Common myeloid progenitor, CD34-positive (primary cell): Measurements from ENCODE around the gene GPAM.

Experiments
- CTCF ChIA-PET: fragments of 350-600 bp; sonication (Branson Sonifier 250); formaldehyde crosslinking; loops from one replicate; lab custom pipeline; 2021; ENCODE audit warnings: antibody characterized with exemption; lab: Charles Lee
- POLR2A ChIA-PET: fragments of 350-600 bp; sonication (Branson Sonifier 250); formaldehyde crosslinking; loops from one replicate; lab custom pipeline; 2021; ENCODE audit warnings: antibody characterized with exemption; lab: Charles Lee
- DNase-seq, 3 donors: peaks; one replicate each; pipeline versions ENCODE4 v3.0.0 to v3.0.0-alpha.2; 2013
- H3K27ac ChIP-seq, 2 experiments: 1 replicate in 1 of 2; 2 replicates in 1 of 2; pipeline ENCODE4 v1.7.0; 2013; ENCODE audit warnings: inconsistent platforms in 2 of 2, low read length in 2 of 2, mild to moderate bottlenecking in 2 of 2, low read depth in 1 of 2, moderate library complexity in 1 of 2; ENCODE audit not compliant: severe bottlenecking in 2 of 2, insufficient read depth in 1 of 2, poor library complexity in 1 of 2
- H3K27me3 ChIP-seq, 5 experiments: replicated peaks in 2 of 5; 1 replicate in 3 of 5; 2 replicates in 2 of 5; pipeline versions ENCODE4 v1.6.1 to v1.7.0; 2013; ENCODE audit warnings: low read length in 4 of 5, mild to moderate bottlenecking in 2 of 5, moderate library complexity in 2 of 5, inconsistent platforms in 1 of 5; ENCODE audit not compliant: insufficient read depth in 5 of 5, control insufficient read depth in 4 of 5
- H3K36me3 ChIP-seq, 4 experiments: 1 replicate in 2 of 4; 2 replicates in 2 of 4; pipeline versions ENCODE4 v1.6.1 to v1.7.0; 2013; ENCODE audit warnings: low read length in 3 of 4, control low read depth in 1 of 4, mild to moderate bottlenecking in 1 of 4; ENCODE audit not compliant: control insufficient read depth in 4 of 4, insufficient read depth in 4 of 4
- H3K4me1 ChIP-seq, 4 experiments: 1 replicate in 3 of 4; 2 replicates in 1 of 4; pipeline versions ENCODE4 v1.6.1 to v1.7.1; 2013; ENCODE audit warnings: low read length in 3 of 4, mild to moderate bottlenecking in 3 of 4, control low read depth in 1 of 4, inconsistent platforms in 1 of 4, moderate library complexity in 1 of 4; ENCODE audit not compliant: control insufficient read depth in 4 of 4, insufficient read depth in 4 of 4; ENCODE audit errors: control extremely low read depth in 1 of 4
- H3K4me3 ChIP-seq, 7 experiments: 1 replicate in 4 of 7; 2 replicates in 3 of 7; pipeline versions ENCODE4 v1.5.1 to v1.7.0; 2013; ENCODE audit warnings: mild to moderate bottlenecking in 7 of 7, low read length in 6 of 7, moderate library complexity in 6 of 7, inconsistent platforms in 2 of 7, low read depth in 2 of 7, control low read depth in 1 of 7; ENCODE audit not compliant: insufficient read depth in 4 of 7, control insufficient read depth in 1 of 7; ENCODE audit errors: extremely low read depth in 1 of 7
- H3K9me3 ChIP-seq, 5 experiments: 1 replicate in 4 of 5; 2 replicates in 1 of 5; pipeline versions ENCODE4 v1.6.1 to v1.7.1; 2013; ENCODE audit warnings: low read length in 4 of 5, mild to moderate bottlenecking in 2 of 5, inconsistent platforms in 1 of 5, low read depth in 1 of 5, moderate library complexity in 1 of 5; ENCODE audit not compliant: control insufficient read depth in 4 of 5, insufficient read depth in 2 of 5; ENCODE audit errors: control extremely low read depth in 1 of 5
- WGBS: methylation state at CpG from one replicate; pipeline ENCODE4 v1.1.5; 2013; ENCODE audit not compliant: insufficient coverage; 5-methylcytosine and 5-hydroxymethylcytosine counted together

Gene GPAM

DNA sequence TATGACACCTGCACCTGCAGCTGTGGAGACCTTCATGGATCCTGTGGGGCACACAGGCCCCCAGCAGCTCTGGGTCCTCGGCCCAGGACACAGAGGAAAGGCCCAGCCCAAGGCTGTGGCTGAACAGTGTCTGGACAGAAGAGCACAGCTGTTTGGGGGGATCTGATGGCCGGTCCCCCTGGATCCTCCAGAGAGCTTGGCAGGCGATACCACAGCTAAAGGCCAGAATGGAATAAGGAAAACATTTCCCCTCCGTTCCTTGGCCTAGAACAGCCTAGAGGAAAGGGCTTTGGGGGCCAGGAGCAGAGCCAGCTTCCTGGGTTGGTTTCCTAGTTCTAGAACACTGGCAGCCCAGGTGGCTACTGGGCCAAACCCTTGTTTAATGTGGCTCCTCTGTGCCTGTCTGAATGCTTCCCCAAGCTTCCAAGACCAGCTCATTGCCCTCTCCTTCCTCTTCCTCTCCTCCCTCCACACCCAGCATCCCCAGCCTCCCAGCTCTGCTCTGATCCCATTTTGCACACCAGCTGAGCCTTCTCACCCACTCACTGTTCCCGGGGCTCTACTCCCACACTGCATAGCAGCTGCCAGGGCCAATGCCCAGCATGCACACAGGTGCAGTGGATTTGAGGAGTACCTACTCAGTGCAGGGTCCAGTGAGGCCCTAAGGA, 46.9 kb downstream of the GPAM start:
- WGBS = 98% methylated on average over 5 of the region's 5 CpGs
- peaks cover 0 to 4% (median 0%) of the 10 kb centered on the region in 5 experiments for H3K27me3 ChIP-seq
- no peak overlapping the region for H3K27ac ChIP-seq
- ChIA-PET POLR2A (no interaction called here), CTCF (interaction anchor here (0.8 to 6.9 kb wide), 24 partner anchors 8 to 334 kb away, joined by 3 to 76 read pairs (median 4); partner anchors contain the start of gene GPAM)
- H3K9me3 ChIP-seq = no peaks in the 10 kb centered on the region
- no peaks in the 10 kb centered on the region for H3K4me1 ChIP-seq
- H3K4me3 ChIP-seq = no peak overlapping the region
- no peak for DNase-seq
- H3K36me3 ChIP-seq = no peaks in the 10 kb centered on the region

DNA sequence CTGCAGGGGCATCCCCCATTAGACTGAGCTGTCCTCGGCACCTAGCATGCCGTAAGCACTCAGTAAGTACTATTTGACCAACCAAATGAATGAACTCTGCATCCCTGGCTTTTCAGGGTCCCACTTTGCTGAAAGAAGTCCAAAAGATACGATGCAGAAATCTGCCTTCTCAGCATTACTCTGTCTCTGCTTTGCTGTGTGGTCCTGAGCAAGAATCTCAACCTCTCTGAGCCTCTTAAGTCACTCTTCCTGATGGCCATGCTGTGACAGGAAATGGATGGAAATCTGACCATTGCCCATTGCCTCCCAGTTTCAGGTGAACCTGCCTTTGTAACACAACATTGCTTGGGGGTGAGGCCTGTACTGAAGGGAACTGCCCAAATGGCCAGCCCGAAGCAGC, 48.0 kb downstream of the GPAM start:
- Histone ChIP-seq H3K27me3 (peaks cover 0 to 4% (median 0%) of the 10 kb centered on the region in 5 experiments), H3K9me3 (no peaks in the 10 kb centered on the region), H3K4me3 (no peak overlapping the region), H3K36me3 (no peaks in the 10 kb centered on the region), H3K4me1 (no peaks in the 10 kb centered on the region), H3K27ac (no peak overlapping the region)
- POLR2A ChIA-PET = no interaction called here
- no peak for DNase-seq
- WGBS = 89% methylated on average over 4 of the region's 4 CpGs
- CTCF ChIA-PET = interaction anchor here (0.6 to 6.9 kb wide), 6 partner anchors 9 to 734 kb away, joined by 3 to 76 read pairs (median 13); no protein-coding TSS in a partner anchor

DNA sequence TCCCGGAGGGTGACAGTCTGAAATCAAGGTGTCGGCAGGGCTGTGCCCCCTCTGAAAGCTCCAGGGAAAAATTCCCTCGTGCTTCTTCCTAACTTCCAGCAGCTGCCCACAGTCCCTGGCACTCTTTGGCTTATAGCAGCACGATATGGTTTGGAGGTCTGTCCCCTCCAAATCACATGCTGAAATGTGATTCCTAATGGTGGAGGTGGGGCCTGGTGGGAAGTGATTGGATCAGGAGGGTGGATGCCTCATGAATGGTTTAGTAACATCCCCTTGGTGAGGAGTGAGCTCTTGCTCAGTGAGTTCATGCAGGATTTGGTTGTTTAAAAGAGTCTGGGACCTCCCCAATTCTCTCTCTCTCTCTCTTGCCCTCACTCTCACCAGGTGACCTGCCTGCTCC, 51.1 kb downstream of the GPAM start:
- 93% methylated on average over 3 of the region's 4 CpGs for WGBS
- Histone ChIP-seq H3K27ac (no peak overlapping the region), H3K9me3 (no peaks in the 10 kb centered on the region), H3K36me3 (no peaks in the 10 kb centered on the region), H3K4me3 (no peak overlapping the region), H3K4me1 (no peaks in the 10 kb centered on the region), H3K27me3 (peaks cover 0 to 4% (median 0%) of the 10 kb centered on the region in 5 experiments)
- ChIA-PET POLR2A (no interaction called here), CTCF (no interaction called here)
- no peak for DNase-seq

DNA sequence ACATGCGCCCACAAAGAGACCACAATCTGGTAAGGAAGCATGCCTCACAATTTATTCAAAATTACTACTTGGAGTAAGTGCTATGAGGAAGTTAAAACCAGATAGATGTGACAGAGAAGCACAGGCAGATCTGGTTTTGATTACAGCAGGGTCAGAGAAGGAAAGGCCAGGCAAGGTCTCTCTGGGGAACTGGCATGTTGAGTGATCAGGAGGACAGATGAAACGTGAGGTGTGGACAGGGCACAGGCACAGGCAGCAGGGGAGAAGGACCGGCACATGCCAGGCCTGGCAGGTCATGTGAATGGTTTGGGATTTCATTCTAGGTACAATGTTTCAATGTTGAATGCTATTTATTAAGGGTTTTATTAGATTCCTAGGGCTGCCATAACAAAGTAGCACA, 51.6 kb downstream of the GPAM start:
- Histone ChIP-seq H3K4me3 (no peak overlapping the region), H3K4me1 (no peaks in the 10 kb centered on the region), H3K9me3 (no peaks in the 10 kb centered on the region), H3K27me3 (peaks cover 0 to 4% (median 0%) of the 10 kb centered on the region in 5 experiments), H3K36me3 (no peaks in the 10 kb centered on the region), H3K27ac (no peak overlapping the region)
- no peak for DNase-seq
- CTCF ChIA-PET = interaction anchor here (1.7 kb wide), 1 partner anchor 16 kb away, joined by 5 read pairs; no protein-coding TSS in a partner anchor
- WGBS = 94% methylated on average over 3 of the region's 3 CpGs
- POLR2A ChIA-PET = no interaction called here

DNA sequence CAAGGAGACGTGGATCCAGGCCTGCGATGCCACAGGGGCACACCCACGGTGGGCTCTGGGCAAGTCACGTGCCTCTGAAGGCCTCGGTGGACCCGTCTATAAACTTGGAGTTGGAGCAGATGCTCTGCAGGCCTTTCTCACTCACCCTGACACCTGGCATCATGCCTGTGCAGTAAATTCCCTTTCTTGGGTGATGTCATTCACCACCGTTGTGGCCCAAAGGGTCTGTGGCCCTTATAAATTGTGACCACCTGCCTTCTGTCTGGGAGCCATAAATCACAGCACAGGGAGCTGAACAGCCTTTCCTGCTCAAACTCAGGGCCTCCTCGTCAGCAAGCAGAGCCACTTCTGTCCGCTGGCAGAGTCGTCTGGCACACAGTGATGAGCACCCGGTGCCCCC, 52.2 kb downstream of the GPAM start:
- Histone ChIP-seq H3K36me3 (no peaks in the 10 kb centered on the region), H3K9me3 (no peaks in the 10 kb centered on the region), H3K4me1 (no peaks in the 10 kb centered on the region), H3K27me3 (peaks cover 0 to 6% (median 0%) of the 10 kb centered on the region in 5 experiments), H3K4me3 (no peak overlapping the region), H3K27ac (no peak overlapping the region)
- ChIA-PET CTCF (interaction anchor here (1.7 to 10.5 kb wide), 2 partner anchors 7 to 16 kb away, joined by 5 to 76 read pairs; no protein-coding TSS in a partner anchor), POLR2A (no interaction called here)
- no peak for DNase-seq
- WGBS = 77% methylated on average over 11 of the region's 11 CpGs

DNA sequence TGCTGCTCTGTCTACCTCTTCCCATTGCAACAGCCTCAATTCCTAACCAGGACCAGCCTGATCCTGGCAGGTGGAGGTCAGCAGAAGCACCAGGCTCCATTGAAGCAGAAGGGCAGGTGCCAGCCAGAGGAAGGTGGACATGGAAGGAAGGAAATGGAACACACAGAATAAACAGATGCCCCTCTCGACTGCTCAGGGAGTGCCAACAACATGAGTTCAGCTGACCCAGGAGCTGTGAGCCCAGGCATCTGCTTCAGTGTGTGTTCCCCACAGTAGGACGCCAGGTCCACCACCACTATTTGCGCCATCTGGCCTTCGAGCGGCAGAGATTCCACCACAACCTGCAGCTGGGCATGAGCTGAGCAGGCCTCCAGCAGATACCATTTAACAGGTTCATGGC, 56.7 kb downstream of the GPAM start:
- Histone ChIP-seq H3K4me3 (no peak overlapping the region), H3K36me3 (no peaks in the 10 kb centered on the region), H3K9me3 (no peaks in the 10 kb centered on the region), H3K27me3 (peaks cover 0 to 2% (median 0%) of the 10 kb centered on the region in 5 experiments), H3K27ac (no peak overlapping the region), H3K4me1 (no peaks in the 10 kb centered on the region)
- DNase-seq = no peak
- 86% methylated on average over 3 of the region's 5 CpGs for WGBS
- ChIA-PET POLR2A (no interaction called here), CTCF (interaction anchor here (1.0 to 10.5 kb wide), 2 partner anchors 10 to 12 kb away, joined by 3 to 76 read pairs; no protein-coding TSS in a partner anchor)

DNA sequence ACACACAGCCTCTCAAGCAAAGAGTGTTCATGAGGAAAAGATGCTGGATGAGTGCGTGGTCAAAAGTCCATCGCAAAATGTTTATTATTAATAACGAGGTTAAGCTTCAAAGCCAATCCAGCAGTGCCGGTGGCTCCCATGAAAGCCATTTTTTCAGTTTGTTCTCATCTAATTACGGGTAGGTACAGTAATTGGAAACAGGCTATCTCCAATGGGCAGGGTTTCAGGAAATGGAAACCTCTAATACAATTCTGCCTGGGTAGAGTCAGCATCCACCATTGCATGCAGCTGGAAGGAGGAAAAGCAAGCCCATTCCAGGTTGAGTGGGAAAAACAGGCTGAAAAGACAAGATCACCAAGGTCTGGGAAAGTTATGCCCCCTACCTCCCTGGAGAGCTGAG, 57.4 kb downstream of the GPAM start:
- no peaks in the 10 kb centered on the region for H3K4me1 ChIP-seq
- no peak overlapping the region for H3K4me3 ChIP-seq
- CTCF ChIA-PET = interaction anchor here (10.5 kb wide), 1 partner anchor 13 kb away, joined by 76 read pairs; no protein-coding TSS in a partner anchor
- H3K27ac ChIP-seq = no peak overlapping the region
- H3K27me3 ChIP-seq = peaks cover 0 to 2% (median 0%) of the 10 kb centered on the region in 5 experiments
- H3K9me3 ChIP-seq = no peaks in the 10 kb centered on the region
- no peak for DNase-seq
- no peaks in the 10 kb centered on the region for H3K36me3 ChIP-seq
- 92% methylated on average over 5 of the region's 5 CpGs for WGBS
- POLR2A ChIA-PET = no interaction called here
